UCSD-AML1 (cell line): Measurements from ENCODE around the gene HRH3.

Experiments used
- DNase-seq: peaks from one replicate; lab custom pipeline; 2025; ENCODE audit not compliant: unreplicated experiment; lab: John Stamatoyannopoulos, UW

HRH3 gene

GRCh38 chr20:62201173-62202082, 18.6 kb downstream of the HRH3 start:
- DNase-seq, result no peak

- no peak for DNase-seq
These were observed 19.4 kb downstream of the HRH3 start for GRCh38 chr20:62200491-62201172.

GRCh38 chr20:62198931-62199330, 21.1 kb downstream of the HRH3 start:
- no peak for DNase-seq

- no peak for DNase-seq
These were observed 21.6 kb downstream of the HRH3 start for GRCh38 chr20:62198496-62198895.

GRCh38 chr20:62197801-62198200, 22.3 kb downstream of the HRH3 start:
- no peak for DNase-seq

GRCh38 chr20:62197311-62197710, 22.8 kb downstream of the HRH3 start:
- DNase-seq, result no peak

- DNase-seq, result no peak
These were observed 23.8 kb downstream of the HRH3 start for GRCh38 chr20:62196286-62196685.

GRCh38 chr20:62195736-62196135, 24.3 kb downstream of the HRH3 start:
- DNase-seq, result no peak

GRCh38 chr20:62195075-62195405, 25.0 kb downstream of the HRH3 start:
- no peak for DNase-seq

- no peak for DNase-seq
These were observed 26.7 kb downstream of the HRH3 start for GRCh38 chr20:62193079-62194025.

GRCh38 chr20:62192635-62193034, 27.4 kb downstream of the HRH3 start:
- DNase-seq, result no peak

GRCh38 chr20:62191781-62192559, 28.1 kb downstream of the HRH3 start:
- DNase-seq, result no peak

GRCh38 chr20:62190639-62191411, 29.3 kb downstream of the HRH3 start:
- no peak for DNase-seq

GRCh38 chr20:62186887-62187866, 32.9 kb downstream of the HRH3 start:
- no peak for DNase-seq

- DNase-seq, result no peak
These were observed 34.0 kb downstream of the HRH3 start for GRCh38 chr20:62186096-62186426.

- DNase-seq, result no peak
These were observed 36.5 kb downstream of the HRH3 start for GRCh38 chr20:62183426-62184142.

GRCh38 chr20:62182469-62183425, 37.3 kb downstream of the HRH3 start, which contains the start of gene MTG2:
Gene MTG2 (plus strand): TSS chr20:62183028. CDS start chr20:62193421, 10,393 bp downstream.
- peak; percentile 96 for DNase-seq
